22Rv1 (cell line): ENCODE data around the gene MBTD1.
"Not testable (repeated sequence)": the region's sequence is repeated elsewhere in the genome, so short reads cannot be mapped to it uniquely, and the experiment has no call there.

ENCODE experiments used
- H3K27ac ChIP-seq: fragments of 450-650 bp; 2 replicates; pipeline ENCODE4 v1.5.1; 2017
- ZFX ChIP-seq: fragments of 450-650 bp; IDR thresholded peaks from 2 replicates; pipeline ENCODE4 v1.6.1; 2017; ENCODE audit warnings: antibody characterized with exemption, borderline replicate concordance
- TF ChIP-seq, protein P1 (sequence below): fragments of 450-650 bp; IDR thresholded peaks from 2 replicates; pipeline ENCODE4 v1.5.1; 2017; ENCODE audit warnings: mild to moderate bottlenecking

The MBTD1 gene

GRCh38 chr17:51231999-51232398 is 27.9 kb downstream of the MBTD1 start:
- H3K27ac ChIP-seq, result no peak overlapping the region
- TF ChIP-seq ZFX, result no peak
- TF ChIP-seq, protein P1, sequence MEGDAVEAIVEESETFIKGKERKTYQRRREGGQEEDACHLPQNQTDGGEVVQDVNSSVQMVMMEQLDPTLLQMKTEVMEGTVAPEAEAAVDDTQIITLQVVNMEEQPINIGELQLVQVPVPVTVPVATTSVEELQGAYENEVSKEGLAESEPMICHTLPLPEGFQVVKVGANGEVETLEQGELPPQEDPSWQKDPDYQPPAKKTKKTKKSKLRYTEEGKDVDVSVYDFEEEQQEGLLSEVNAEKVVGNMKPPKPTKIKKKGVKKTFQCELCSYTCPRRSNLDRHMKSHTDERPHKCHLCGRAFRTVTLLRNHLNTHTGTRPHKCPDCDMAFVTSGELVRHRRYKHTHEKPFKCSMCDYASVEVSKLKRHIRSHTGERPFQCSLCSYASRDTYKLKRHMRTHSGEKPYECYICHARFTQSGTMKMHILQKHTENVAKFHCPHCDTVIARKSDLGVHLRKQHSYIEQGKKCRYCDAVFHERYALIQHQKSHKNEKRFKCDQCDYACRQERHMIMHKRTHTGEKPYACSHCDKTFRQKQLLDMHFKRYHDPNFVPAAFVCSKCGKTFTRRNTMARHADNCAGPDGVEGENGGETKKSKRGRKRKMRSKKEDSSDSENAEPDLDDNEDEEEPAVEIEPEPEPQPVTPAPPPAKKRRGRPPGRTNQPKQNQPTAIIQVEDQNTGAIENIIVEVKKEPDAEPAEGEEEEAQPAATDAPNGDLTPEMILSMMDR, result no peak

DNA sequence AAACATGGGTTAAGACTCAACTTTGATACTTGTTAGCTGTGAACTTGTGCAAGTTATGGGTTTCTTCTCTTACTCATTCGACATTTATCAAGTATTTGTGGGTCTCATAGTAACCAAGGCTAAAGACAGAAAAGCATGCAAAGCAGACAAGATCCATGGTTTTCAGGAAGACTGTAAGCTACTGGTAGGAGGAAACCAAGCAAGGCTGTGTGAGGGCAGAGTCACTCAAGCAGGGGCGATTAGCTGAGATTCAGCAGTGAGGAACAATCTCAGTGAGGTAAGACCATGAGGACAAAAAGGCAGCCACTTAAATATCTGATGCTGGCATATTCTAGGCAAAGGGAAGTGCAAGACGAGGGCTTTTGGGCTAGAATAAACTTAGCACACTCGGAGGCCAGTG is 29.5 kb downstream of the MBTD1 start:
- no peak overlapping the region for H3K27ac ChIP-seq
- no peak for TF ChIP-seq ZFX
- TF ChIP-seq, protein P1, result no peak

DNA sequence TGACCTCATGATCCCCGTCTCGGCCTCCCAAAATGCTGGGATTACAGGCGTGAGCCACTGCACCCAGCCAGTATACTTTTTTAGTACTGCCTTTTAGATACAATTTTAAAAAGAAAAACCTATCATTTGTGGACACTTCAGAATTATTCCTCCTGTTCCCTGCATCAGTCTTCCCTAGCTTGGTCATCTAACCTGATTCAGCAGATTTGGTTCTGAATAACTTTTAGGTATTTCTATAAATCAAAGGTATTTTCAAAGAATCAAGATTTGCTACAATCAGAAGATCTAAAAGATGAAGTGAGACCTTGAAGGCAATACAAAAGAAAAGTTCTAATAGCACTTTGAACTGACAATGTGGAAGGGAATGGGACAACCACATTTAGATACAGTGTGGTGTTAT is 30.0 kb downstream of the MBTD1 start:
- no peak overlapping the region for H3K27ac ChIP-seq
- TF ChIP-seq, protein P1, result no peak
- TF ChIP-seq ZFX, result no peak

GRCh38 chr17:51228161-51228560 is 31.7 kb downstream of the MBTD1 start:
- TF ChIP-seq ZFX, result no peak
- TF ChIP-seq, protein P1, result no peak
- H3K27ac ChIP-seq, result no peak overlapping the region

GRCh38 chr17:51225523-51225922 is 34.3 kb downstream of the MBTD1 start:
- H3K27ac ChIP-seq, result not testable (repeated sequence)

DNA sequence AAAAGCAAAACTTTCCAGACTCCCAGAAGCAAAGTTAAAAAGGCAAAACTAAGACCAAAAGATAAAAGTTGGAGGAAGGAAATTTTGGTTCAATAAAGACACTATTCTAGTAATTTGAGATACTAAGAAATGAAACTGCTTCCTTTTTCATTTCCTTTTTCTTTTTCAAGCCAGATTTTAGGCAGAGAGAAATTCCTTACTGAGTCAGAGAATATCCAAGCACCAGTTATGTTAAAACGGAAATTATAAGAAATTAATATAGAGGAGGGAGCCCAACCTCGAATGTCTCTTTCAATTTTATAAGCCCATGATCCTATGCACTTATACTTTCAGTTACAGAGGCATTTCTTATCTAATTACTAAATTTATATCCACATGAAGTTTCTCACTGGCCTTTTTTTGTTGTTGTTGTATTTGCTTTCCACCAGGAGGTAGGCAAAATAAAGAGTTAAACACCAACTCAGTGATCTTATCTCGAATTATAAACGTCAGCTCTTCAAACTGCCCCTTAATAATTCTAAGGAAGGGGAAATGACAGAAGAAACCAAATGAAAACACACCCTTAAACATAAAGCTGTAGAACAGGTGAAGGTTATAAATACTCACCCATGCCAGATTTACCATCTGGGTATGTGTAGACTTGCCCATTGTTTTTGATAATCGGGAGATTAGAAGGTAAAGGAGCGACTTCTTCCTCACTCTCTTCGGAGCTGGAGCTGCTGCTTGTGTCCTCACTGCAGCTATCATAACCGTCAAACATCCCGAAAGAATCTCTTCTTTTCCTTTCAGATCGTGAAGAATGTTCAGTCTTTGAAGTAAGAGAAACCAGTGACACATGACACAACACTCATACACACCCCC is 35.2 kb downstream of the MBTD1 start:
- TF ChIP-seq, protein P1, result no peak
- TF ChIP-seq ZFX, result no peak
- H3K27ac ChIP-seq, result 0 out of 2 replicates have a peak overlapping the region, but pooled peaks have one; percentile 7

DNA sequence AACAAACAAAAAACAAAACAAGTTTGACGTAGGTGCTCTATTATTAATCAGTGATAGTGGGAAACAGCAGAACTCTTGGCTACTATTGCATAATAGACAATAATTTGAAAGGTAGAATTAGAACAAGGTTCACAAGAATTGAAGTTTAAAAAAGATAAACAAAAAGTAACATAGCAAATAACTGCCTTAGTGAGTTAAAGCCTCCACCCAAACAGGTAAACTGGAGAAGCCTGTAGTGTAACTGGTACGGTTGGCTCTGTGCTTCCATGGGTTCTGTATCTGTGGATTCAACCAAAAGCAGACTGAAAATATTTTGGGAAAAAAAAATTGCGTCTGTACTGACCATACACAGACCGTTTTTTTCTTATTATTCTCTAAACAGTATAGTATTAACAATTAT is 38.5 kb downstream of the MBTD1 start:
- TF ChIP-seq, protein P1, result no peak
- TF ChIP-seq ZFX, result no peak
- no peak overlapping the region for H3K27ac ChIP-seq
